Brain microvascular endothelial cell (primary cell): ENCODE measurements around the gene FNTB.

Source experiments
- DNase-seq: peaks from one replicate; pipeline ENCODE4 v3.0.0-alpha.2; 2020
- H3K27ac ChIP-seq: fragments of 250-450 bp; sonication (Bioruptor Pico); 2 replicates; pipeline ENCODE4 v1.5.1; 2020; ENCODE audit warnings: mild to moderate bottlenecking, moderate library complexity
- H3K27me3 ChIP-seq: fragments of 250-450 bp; sonication (Bioruptor Pico); replicated peaks from 2 replicates; pipeline ENCODE4 v1.5.1; 2020; ENCODE audit warnings: mild to moderate bottlenecking
- H3K36me3 ChIP-seq: fragments of 250-450 bp; sonication (Bioruptor Pico); replicated peaks from 2 replicates; pipeline ENCODE4 v1.5.1; 2020; ENCODE audit warnings: mild to moderate bottlenecking
- H3K4me3 ChIP-seq: 2 replicates; pipeline ENCODE4 v1.5.1; 2011; ENCODE audit warnings: low read depth, mild to moderate bottlenecking, control low read depth, low read length, moderate library complexity
- CTCF ChIP-seq: IDR thresholded peaks from 2 replicates; pipeline ENCODE4 v1.5.1; 2011; ENCODE audit warnings: low read depth, mild to moderate bottlenecking, moderate library complexity, low read length, control low read depth, inconsistent platforms; ENCODE audit errors: missing control alignments
- in situ Hi-C: cut with HindIII; loops from 2 replicates; pipeline ENCODE4 v1.10.0; 2017; ENCODE audit warnings: low sequenced_read_pairs, low pct_ligation_motif_present

Gene FNTB

DNA sequence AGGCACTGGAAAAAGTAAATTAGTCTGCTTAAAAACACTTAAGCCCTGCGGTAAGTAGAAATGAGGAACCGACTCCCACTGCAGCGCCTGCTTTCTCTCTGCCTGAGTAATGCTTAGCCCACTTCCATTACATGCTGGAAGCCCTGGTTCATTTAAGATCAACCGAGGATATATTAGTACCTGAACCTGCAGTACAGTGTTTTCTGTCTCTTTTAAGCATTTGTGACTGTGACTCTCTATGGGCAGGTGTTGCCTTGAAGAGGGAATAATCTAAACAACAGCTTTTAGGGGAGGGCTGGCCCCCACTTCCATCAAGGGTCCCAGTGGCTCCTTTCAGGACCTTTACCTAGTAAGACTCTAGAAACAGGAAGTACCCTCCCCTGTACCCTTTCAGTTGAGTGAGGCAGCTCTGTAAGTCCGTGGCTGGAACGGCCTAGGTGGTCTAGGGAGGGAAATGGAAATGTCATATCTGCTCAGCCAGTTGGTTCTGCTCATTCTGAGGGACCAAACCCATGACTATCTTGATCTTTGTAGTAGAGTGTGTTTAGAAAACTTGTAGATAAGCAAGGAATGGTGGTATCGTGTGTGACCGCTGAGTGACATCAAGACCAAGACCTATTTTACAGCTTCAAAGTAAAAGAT, 56.2 kb downstream of the FNTB start:
- in situ Hi-C loops, result no loop called here
- H3K27ac ChIP-seq, result no peak overlapping the region

GRCh38 chr14:65043893-65044595, 57.3 kb downstream of the FNTB start:
- H3K27ac ChIP-seq, result no peak overlapping the region
- in situ Hi-C loops, result no loop called here

More for the DNA sequence above, 56.2 kb downstream of the FNTB start:
- no peak for DNase-seq
- no peak overlapping the region for H3K4me3 ChIP-seq
- TF ChIP-seq CTCF, result no peak
- peaks cover 16% of the 10 kb centered on the region for H3K36me3 ChIP-seq
- no peaks in the 10 kb centered on the region for H3K27me3 ChIP-seq

DNA sequence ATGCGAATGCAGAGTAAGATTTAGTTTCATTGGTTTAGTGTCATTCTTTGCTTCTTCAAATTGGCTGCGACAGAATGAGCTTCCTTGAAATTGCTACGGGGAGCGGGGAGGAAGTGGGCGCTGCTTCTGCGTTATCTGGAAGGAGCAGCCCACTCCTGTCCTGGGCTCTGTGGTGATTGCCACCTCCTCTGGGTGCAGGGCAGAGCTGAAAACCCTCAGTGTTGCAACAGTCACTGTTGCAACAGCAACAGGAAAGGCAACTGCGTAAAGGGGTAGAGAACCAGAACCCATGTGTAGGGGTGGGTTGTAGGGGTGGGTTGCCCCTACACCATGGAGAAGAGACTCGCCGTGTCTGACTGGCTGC, 57.9 kb downstream of the FNTB start:
- H3K36me3 ChIP-seq, result peaks cover 16% of the 10 kb centered on the region
- DNase-seq, result no peak
- H3K4me3 ChIP-seq, result no peak overlapping the region
- TF ChIP-seq CTCF, result no peak
- in situ Hi-C loops, result no loop called here
- no peaks in the 10 kb centered on the region for H3K27me3 ChIP-seq
- no peak overlapping the region for H3K27ac ChIP-seq

More at GRCh38 chr14:65043893-65044595, 57.3 kb downstream of the FNTB start:
- no peak for TF ChIP-seq CTCF
- peaks cover 16% of the 10 kb centered on the region for H3K36me3 ChIP-seq
- no peak for DNase-seq
- H3K27me3 ChIP-seq, result no peaks in the 10 kb centered on the region
- H3K4me3 ChIP-seq, result no peak overlapping the region

GRCh38 chr14:65045006-65045405, 58.3 kb downstream of the FNTB start:
- in situ Hi-C loops, result no loop called here
- TF ChIP-seq CTCF, result no peak

GRCh38 chr14:65045709-65046108, 59.0 kb downstream of the FNTB start:
- TF ChIP-seq CTCF, result no peak
- DNase-seq, result no peak
- H3K36me3 ChIP-seq, result peaks cover 15% of the 10 kb centered on the region
- in situ Hi-C loops, result no loop called here
- no peak overlapping the region for H3K27ac ChIP-seq
- H3K27me3 ChIP-seq, result no peaks in the 10 kb centered on the region
- no peak overlapping the region for H3K4me3 ChIP-seq

More at GRCh38 chr14:65045006-65045405, 58.3 kb downstream of the FNTB start:
- Histone ChIP-seq H3K27ac (no peak overlapping the region), H3K27me3 (no peaks in the 10 kb centered on the region), H3K4me3 (no peak overlapping the region), H3K36me3 (peaks cover 16% of the 10 kb centered on the region)
- DNase-seq, result no peak
